Prostate gland (tissue), 2 donors: ENCODE measurements around the gene VMO1. TPM values are rescaled to one million over a fixed set of nuclear protein-coding genes. Genes with fewer than 3 reads are reported as not detected.

Experiments
- DNase-seq: peaks from one replicate; pipeline ENCODE4 v3.0.0-alpha.2; 2019; ENCODE audit warnings: low spot score
- H3K27ac ChIP-seq, 2 donors: fragments of 200-600 bp; sonication (generic); 2 replicates each; pipeline ENCODE4 v1.5.1; 2017 to 2019
- H3K27me3 ChIP-seq: fragments of 200-600 bp; sonication (generic); replicated peaks from 2 replicates; pipeline ENCODE4 v1.5.1; 2019; ENCODE audit not compliant: insufficient read depth
- H3K36me3 ChIP-seq, 2 donors: fragments of 200-600 bp; sonication (generic); 1 replicate in 1 of 2; 2 replicates in 1 of 2; pipeline versions ENCODE4 v1.5.1 to v1.8.1; 2017 to 2019
- H3K4me1 ChIP-seq: fragments of 200-600 bp; sonication (generic); replicated peaks from 2 replicates; pipeline ENCODE4 v1.5.1; 2019
- H3K4me3 ChIP-seq, 2 donors: fragments of 200-600 bp; sonication (generic); 2 replicates each; pipeline ENCODE4 v1.5.1; 2017 to 2019
- H3K9me3 ChIP-seq: fragments of 200-600 bp; sonication (generic); 2 replicates; pipeline ENCODE4 v1.5.1; 2017
- CTCF ChIP-seq, 4 experiments: fragments of 200-600 bp in 2 of 4; fragments of 450-650 bp in 2 of 4; sonication (generic) in 2 of 4; IDR thresholded peaks; 1 replicate in 3 of 4; 2 replicates in 1 of 4; pipeline ENCODE4 v1.5.1; 2016 to 2019; ENCODE audit warnings: antibody characterized with exemption in 4 of 4, mild to moderate bottlenecking in 2 of 4, moderate library complexity in 2 of 4
- POLR2A ChIP-seq: fragments of 450-650 bp; IDR thresholded peaks from one replicate; pipeline ENCODE4 v1.6.1; 2016; ENCODE audit warnings: antibody characterized with exemption, mild to moderate bottlenecking
- POLR2AphosphoS5 ChIP-seq: sonication (generic); formaldehyde crosslinking; IDR thresholded peaks from one replicate; pipeline ENCODE4 v1.6.1; 2017; ENCODE audit warnings: antibody characterized with exemption
- WGBS: methylation state at CpG from one replicate; pipeline ENCODE4 v1.1.5; 2018; 5-methylcytosine and 5-hydroxymethylcytosine counted together
- intact Hi-C: fragments of 100-400 bp; cut with DNase I; formaldehyde crosslinking; loops from one replicate; pipeline ENCODE4 v1.14.2; 2022
- total RNA-seq, 2 donors: library from RNA; depleted of rRNA; stranded (reverse); fragments of >200 nt; gene quantifications; one replicate each; pipeline ENCODE4 v1.1.0, GENCODE V29; 2016

Gene VMO1
- total RNA-seq, 2 donors from 2014 or later: 2.6 TPM; not detected in 1

DNA sequence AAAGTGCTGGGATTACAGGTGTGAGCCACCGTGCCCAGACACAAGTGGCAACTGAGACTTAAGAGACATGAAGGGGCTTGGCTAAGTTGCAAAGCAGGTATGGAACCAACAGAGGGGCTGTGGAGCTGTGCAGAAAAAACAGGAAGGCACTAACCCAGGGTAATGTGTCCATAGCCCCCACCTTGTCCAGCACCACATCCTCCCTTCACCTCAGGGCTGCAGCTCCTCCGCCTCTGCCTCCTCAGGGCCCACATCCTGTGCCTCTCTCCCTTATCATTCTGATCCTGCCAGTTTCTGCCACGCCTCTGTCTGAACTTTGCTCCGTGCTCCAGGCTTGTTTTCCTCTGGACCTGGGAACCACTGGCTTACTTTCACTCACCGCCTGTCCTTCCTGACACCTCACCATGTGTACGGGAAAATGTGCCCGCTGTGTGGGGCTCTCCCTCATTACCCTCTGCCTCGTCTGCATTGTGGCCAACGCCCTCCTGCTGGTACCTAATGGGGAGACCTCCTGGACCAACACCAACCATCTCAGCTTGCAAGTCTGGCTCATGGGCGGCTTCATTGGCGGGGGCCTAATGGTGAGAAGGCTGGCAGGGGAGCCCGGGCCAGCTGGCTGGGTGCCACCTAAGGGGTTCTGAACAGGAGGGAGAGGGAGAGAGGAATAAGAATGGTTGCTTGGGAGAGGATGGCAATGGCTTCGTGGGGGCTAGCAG, 14.5 kb downstream of the VMO1 start, which contains the start of gene TM4SF5:
TM4SF5 (plus strand) TSS at position 368 of the 716 bp plus-strand sequence; CDS start at position 405, 37 bp downstream.
- no peaks in the 10 kb centered on the region for H3K4me1 ChIP-seq
- no peaks in the 10 kb centered on the region for H3K36me3 ChIP-seq
- no peak within 1 kb of the TSS for H3K4me3 ChIP-seq
- H3K27ac ChIP-seq: no peak within 1 kb of the TSS
- TF ChIP-seq POLR2A: no peak
- TF ChIP-seq POLR2AphosphoS5: no peak
- no peak for TF ChIP-seq CTCF (IDR thresholded peaks at IDR 0.05)
- DNase-seq: no peak
- H3K9me3 ChIP-seq: no peaks in the 10 kb centered on the region
- no peaks in the 10 kb centered on the region for H3K27me3 ChIP-seq
- WGBS: 51% methylated on average over 13 of the region's 13 CpGs
- intact Hi-C loops: no loop called here

DNA sequence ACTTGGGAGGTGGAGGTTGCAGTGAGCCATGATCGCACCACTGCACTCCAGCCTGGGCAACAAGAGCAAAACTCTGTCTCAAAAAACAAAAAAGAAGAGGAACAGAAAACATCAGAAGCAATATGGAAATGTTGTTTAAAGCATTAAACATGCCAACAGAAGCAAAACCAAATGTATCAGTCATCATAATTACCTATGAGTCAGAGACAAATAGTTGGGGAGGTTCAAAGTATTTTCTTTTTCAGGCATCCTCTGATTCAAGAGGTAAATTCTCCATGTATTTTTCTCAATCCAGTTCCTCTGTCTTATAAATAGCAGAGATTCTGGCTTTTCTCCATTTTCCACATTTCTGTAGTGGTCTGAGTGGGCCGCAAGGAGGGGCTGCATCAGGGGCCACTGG, 16.5 kb downstream of the VMO1 start:
- DNase-seq: no peak
- Histone ChIP-seq H3K27ac (no peak overlapping the region), H3K36me3 (no peaks in the 10 kb centered on the region), H3K4me1 (no peaks in the 10 kb centered on the region), H3K4me3 (no peak overlapping the region), H3K27me3 (no peaks in the 10 kb centered on the region), H3K9me3 (no peaks in the 10 kb centered on the region)
- intact Hi-C loops: no loop called here
- WGBS: 79% methylated on average over 2 of the region's 2 CpGs
- TF ChIP-seq CTCF (IDR thresholded peaks at IDR 0.05) (no peak), POLR2A (no peak), POLR2AphosphoS5 (no peak)

DNA sequence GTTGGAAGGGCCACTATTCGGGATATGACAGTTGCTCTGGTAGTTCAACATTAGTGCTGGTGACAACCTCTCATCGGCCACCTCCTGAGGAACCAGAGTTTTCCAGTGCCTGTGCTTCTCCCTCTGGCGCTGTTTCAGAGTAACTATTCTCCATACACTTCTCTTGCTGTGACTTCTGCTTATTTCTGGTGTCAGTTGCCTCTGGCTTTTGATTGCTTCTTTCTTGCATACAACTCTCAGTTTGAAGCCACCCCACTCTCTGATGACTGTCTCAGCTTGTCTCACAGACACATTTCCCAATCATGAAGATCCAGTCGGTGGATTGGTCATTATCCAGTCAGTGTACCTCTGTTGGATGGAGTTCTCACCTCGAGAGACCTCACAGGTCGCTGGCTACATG, 17.9 kb downstream of the VMO1 start:
- intact Hi-C loops: no loop called here
- Histone ChIP-seq H3K4me1 (no peaks in the 10 kb centered on the region), H3K9me3 (no peaks in the 10 kb centered on the region), H3K27me3 (no peaks in the 10 kb centered on the region), H3K27ac (no peak overlapping the region), H3K36me3 (no peaks in the 10 kb centered on the region), H3K4me3 (no peak overlapping the region)
- TF ChIP-seq POLR2A: no peak
- no peak for TF ChIP-seq CTCF (IDR thresholded peaks at IDR 0.05)
- TF ChIP-seq POLR2AphosphoS5: no peak
- DNase-seq: no peak
- 82% methylated on average over 6 of the region's 6 CpGs for WGBS

GRCh38 chr17:4766723-4767122, 19.4 kb downstream of the VMO1 start:
- no peak for TF ChIP-seq POLR2A
- DNase-seq: no peak
- Histone ChIP-seq H3K4me3 (no peak overlapping the region), H3K9me3 (no peaks in the 10 kb centered on the region), H3K4me1 (no peaks in the 10 kb centered on the region), H3K27me3 (no peaks in the 10 kb centered on the region), H3K36me3 (no peaks in the 10 kb centered on the region), H3K27ac (no peak overlapping the region)
- WGBS: 86% methylated on average over 9 of the region's 9 CpGs
- intact Hi-C loops: no loop called here

DNA sequence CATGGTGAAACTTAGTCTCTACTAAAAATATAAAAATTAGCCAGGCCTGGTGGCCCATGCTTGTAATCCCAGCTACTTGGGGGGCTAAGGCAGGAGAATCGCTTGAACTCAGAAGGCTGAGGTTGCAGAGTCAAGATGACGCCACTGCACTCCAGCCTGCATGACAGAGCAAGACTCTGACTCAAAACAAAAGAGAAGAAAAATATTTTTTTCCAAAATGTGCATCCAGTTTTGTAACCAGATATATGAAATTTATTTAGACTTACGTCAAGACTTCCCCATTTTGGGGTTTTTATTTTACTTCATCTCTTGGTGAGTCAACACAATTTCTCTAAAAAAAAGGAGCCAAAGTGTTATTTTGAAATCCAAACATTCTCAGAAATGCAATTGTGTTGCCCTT, 20.0 kb downstream of the VMO1 start:
- intact Hi-C loops: no loop called here
- no peak overlapping the region for H3K27ac ChIP-seq
- no peaks in the 10 kb centered on the region for H3K9me3 ChIP-seq
- H3K4me1 ChIP-seq: no peaks in the 10 kb centered on the region
- no peak for DNase-seq
- H3K27me3 ChIP-seq: no peaks in the 10 kb centered on the region
- H3K36me3 ChIP-seq: no peaks in the 10 kb centered on the region
- no peak overlapping the region for H3K4me3 ChIP-seq
- no peak for TF ChIP-seq POLR2AphosphoS5
- TF ChIP-seq CTCF (IDR thresholded peaks at IDR 0.05): no peak
- no peak for TF ChIP-seq POLR2A
- 71% methylated on average over 3 of the region's 3 CpGs for WGBS
